GM11168 (cell line): ENCODE measurements around the gene NCOR1.
"Not testable (repeated sequence)": the region's sequence is repeated elsewhere in the genome, so short reads cannot be mapped to it uniquely, and the experiment has no call there.

Experiments
- in situ Hi-C: fragments of 300-500 bp; cut with MboI; formaldehyde crosslinking; loops from one replicate; pipeline ENCODE4 v1.12.0; 2022; ENCODE audit warnings: low sequenced_read_pairs; ENCODE audit not compliant: unreplicated experiment

The NCOR1 gene

DNA sequence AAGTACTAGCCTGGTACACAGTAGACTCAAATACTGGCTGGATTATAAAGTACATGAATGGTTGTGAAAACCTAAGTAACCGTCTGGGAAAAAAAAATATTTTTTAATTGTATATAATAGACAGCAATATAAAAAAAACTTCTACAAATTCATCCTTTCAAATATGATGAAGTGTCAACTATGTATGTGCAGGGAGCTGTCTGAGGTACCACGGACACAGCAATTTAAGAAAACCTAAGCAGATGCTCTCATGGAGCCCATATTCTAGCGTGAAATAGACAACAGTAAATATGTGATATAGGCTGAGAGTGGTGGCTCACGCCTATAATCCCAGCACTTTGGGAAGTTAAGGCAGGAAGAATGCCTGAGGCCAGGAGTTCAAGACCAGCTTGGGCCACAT lies 111.1 kb downstream of the NCOR1 start:
- in situ Hi-C loops = no loop called here

DNA sequence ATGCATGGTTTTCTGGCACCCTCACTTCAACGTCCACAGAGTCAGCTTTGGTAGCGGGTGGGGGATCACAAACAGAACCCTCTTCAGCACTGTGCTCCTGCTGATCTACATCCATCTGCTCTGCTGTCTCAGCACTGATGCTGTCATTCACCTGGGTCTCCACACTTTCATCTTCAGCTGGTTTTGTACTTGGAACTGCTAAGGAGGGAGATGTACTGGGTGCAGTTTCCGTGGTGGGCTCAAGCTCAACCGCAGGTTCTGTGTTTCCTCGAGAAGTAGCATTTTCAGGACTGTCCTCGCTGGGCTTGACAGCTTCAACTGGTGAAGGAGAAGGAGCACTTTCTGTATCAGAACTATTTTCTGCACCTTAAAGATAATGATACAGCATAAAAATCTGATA lies 113.9 kb downstream of the NCOR1 start:
- in situ Hi-C loops = no loop called here

DNA sequence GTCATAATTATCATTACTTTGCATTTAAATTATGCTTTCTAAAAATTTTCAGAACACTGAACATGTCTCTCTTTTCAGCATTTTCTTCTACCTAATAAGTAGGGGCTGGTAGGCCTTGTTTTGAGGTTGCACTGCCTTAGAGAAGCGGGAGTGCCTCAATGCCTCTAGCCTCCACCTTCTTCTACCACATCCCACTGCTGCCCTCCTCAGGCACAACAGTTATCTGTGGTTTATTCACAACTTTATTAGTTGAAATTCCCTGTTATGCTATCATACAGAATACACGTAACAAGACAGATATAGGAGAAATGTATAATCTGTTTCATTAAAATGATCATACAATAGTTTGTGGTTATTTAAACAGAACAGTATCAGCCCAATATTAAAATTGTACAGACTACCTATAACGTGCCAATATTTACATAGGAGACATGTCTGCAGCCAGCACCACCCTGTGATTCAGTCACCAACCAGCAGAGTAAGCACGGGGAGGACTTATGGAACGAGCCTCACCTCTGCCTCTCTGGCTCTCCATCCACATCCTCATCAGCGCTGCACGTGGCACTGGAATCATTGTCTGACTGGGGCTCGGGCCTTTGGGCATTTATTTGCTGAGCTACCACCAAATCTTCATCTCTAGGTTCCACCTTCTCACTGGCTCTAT lies 114.5 kb downstream of the NCOR1 start:
- in situ Hi-C loops = no loop called here

DNA sequence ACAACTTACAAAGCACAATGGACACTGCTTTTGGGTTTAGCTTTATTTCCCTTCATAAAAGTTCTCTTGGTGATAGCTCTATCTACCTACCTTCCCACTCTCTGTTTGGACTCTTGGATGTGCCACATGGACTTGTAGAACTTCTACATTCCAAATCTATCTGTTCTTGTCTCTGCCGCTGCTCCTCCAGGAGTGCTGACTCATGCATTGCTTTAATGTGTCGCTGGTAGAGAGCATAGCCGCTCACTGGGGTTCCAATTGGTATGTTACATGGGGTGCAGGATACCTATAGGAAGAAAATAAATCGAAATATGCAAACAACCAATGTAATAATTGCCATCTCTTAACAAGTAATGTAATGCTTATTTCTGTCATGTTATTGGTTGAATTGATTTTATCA lies 123.6 kb downstream of the NCOR1 start:
- in situ Hi-C loops = no loop called here

GRCh38 chr17:16086957-16087356 lies 128.4 kb downstream of the NCOR1 start:
- in situ Hi-C loops = no loop called here

- in situ Hi-C loops = no loop called here
Observed at GRCh38 chr17:16085066-16085699, 130.2 kb downstream of the NCOR1 start.

DNA sequence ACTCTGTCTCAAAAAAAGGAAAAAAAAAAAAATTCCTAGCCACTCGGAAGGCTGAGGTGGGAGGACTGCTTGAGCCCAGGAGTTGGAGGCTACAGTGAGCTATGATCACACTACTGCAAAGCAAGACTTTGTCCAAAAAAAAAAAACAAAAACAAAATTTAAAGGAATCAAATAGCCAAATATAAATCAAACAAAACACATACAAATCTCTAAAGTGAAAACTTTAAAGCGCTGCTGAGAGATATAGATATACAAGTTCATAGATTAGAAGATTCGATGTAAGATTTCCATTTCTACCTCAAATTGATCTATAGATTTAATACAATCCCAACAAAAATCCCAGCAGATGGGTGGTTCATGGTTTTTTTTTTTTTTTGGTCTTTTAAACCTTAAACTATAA lies 132.1 kb downstream of the NCOR1 start:
- in situ Hi-C loops = no loop called here

GRCh38 chr17:16081507-16082087 lies 133.7 kb downstream of the NCOR1 start:
- in situ Hi-C loops = no loop called here

DNA sequence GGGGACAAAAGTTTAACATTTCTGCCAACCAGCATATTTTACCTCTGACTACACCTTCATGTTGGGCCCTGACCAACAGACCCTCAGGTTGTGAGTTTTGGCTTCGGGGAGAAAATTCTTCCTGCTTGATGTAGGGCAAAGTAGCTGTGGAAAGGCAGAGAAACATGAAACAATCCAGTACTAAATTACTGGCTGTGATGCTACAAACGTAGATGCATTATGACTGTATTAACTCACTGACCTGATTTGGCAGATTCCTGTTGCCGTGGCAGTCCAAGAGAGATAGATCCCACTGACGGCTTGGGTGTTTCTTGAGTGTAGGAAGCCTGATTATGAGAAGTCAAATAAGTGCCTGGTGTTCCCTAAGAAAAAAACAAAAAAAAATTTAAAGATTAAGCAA lies 135.0 kb downstream of the NCOR1 start:
- in situ Hi-C loops = no loop called here

DNA sequence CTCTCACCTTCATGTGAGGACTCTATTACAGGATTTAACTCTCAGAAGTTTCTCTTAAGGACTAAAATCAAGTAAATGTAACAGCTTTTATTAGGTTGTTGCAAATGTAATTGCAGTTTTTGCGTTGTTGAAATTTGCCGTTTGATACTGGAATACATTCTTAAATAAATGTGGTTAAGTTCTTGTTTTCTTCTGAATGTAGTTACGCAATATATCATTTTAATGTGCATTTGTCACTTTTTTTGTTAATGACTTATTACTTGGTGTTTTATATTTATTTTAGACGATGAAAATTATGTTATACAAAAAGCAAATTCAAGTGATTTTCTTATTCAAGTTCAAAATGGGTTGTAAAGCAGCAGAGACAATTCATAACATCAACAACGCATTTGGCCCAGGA lies 139.4 kb downstream of the NCOR1 start:
- in situ Hi-C loops = no loop called here

GRCh38 chr17:16074423-16074822 lies 140.9 kb downstream of the NCOR1 start:
- in situ Hi-C loops = no loop called here

- in situ Hi-C loops = no loop called here
Observed at GRCh38 chr17:16073845-16074244, 141.5 kb downstream of the NCOR1 start.

GRCh38 chr17:16072031-16072430 lies 143.3 kb downstream of the NCOR1 start:
- in situ Hi-C loops = no loop called here

DNA sequence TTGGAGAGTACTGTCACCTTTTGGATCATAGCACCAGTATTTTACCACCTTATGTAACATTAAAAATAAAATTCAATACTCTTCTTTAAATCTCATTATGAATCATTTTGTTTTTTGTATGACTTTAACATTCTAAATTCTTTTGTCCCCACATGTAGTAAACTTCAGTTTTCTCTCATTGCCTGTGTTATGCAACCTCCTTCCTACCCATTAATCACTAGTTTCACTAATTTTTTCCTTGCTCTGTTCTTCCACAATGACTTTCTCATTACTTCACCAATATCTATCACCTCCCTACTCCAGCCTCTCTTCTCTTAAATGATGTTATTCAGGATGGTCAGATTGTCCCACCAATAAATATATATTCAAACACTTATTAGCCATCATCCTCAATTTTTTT lies 147.0 kb downstream of the NCOR1 start:
- in situ Hi-C loops = no loop called here

GRCh38 chr17:16066125-16066524 lies 149.2 kb downstream of the NCOR1 start:
- in situ Hi-C loops = no loop called here

DNA sequence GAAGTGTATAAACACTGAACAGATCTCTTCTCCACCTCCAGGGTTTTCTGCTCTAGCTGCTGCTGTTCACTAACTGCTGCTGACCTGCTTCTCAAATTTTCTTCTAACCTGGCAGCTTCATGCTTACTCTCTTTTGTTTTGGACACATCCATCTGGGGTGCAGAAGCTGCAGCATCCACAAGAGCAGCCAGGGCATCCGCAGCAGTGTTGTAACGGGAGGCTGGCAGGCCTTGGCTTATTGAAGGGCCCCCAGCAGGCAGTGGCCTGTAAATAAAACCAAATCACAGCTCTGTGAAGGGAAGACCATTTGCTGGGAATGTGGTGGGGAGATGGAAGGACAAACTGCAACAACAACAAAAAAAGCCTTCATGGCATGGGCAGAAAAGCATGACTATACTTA lies 153.7 kb downstream of the NCOR1 start:
- in situ Hi-C loops = no loop called here

- in situ Hi-C loops = not testable (repeated sequence)
Observed at GRCh38 chr17:16055139-16055538, 160.2 kb downstream of the NCOR1 start.

DNA sequence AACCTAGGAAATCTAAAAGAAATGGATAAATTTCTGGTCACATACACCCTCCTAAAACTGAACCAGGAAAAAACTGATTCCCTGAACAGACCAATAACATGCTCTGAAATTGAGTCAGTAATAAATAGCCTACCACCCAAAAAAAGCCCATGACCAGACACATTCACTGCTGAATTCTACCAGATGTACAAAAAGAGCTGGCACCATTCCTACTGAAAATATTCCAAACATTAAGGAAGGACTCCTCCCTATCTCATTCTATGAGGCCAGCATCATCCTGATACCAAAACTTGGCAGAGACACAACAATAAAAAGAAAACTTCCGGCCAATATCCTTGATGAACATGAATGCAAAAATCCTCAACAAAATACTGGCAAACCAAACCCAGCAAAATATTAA lies 162.8 kb downstream of the NCOR1 start:
- in situ Hi-C loops = no loop called here

DNA sequence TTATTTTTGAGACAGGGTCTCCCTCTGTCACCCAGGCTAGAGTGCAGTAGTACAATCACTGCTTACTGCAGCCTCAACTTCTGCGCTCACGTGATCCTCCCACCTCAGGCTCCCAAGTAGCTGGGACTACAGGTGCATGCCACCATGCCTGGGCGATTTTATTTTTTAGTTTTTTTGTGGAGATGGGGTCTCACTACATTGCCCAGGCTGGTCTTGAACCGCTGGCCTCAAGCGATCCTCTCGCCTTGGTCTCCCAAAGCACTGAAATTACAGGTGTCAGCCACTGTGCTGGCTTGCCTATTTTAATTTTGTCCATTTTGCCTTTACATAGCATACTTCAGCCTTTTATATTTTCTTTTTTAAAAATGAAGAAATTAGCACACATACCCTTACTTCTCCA lies 164.5 kb downstream of the NCOR1 start:
- in situ Hi-C loops = no loop called here

- in situ Hi-C loops = no loop called here
Observed at GRCh38 chr17:16048811-16049449, 166.4 kb downstream of the NCOR1 start.

GRCh38 chr17:16046966-16047365 lies 168.4 kb downstream of the NCOR1 start:
- in situ Hi-C loops = no loop called here
